Endothelial cell of umbilical vein (primary cell): Measurements from ENCODE around the gene ARF5. TPM values are rescaled to one million over a fixed set of nuclear protein-coding genes. Genes with fewer than 3 reads are reported as not detected.

Experiments used
- BruUV-seq: library from RNA; stranded (reverse); fragments of 400-500 nt; replicated peaks from 2 replicates; lab custom pipeline; 2021; lab: Mats Ljungman, UMichigan
- CTCF ChIA-PET: fragments of 300-600, 350-600 bp; sonication (Branson Sonifier 250); formaldehyde crosslinking; loops from one replicate; lab custom pipeline; 2021; ENCODE audit warnings: antibody characterized with exemption, inconsistent platforms; lab: Charles Lee
- POLR2A ChIA-PET: fragments of 300-600, 350-600 bp; sonication (Branson Sonifier 250); formaldehyde crosslinking; loops from one replicate; lab custom pipeline; 2021; ENCODE audit warnings: antibody characterized with exemption, inconsistent platforms; lab: Charles Lee
- DNase-seq: peaks from one replicate; pipeline ENCODE4 v3.0.0-alpha.2; 2011; ENCODE audit warnings: low read depth, low spot score
- FAIRE-seq: peaks from 2 replicates; lab custom pipeline; 2011; peaks lifted over from hg19 to GRCh38; lab: Jason Lieb, UNC
- H2AFZ ChIP-seq: 2 replicates; pipeline ENCODE4 v1.6.0; 2012; ENCODE audit warnings: low read depth, low read length, control low read depth, inconsistent platforms
- H3K27ac ChIP-seq: 2 replicates; pipeline ENCODE4 v1.5.1; 2011; ENCODE audit warnings: low read depth, mild to moderate bottlenecking, control low read depth, low read length, moderate library complexity; ENCODE audit not compliant: insufficient read depth
- H3K27me3 ChIP-seq, 2 experiments: 2 replicates each; pipeline versions ENCODE4 v1.6.0 to v1.6.1; 2011; ENCODE audit warnings: low read length in 2 of 2, mixed read lengths in 1 of 2; ENCODE audit not compliant: control insufficient read depth in 2 of 2, insufficient read depth in 2 of 2
- H3K36me3 ChIP-seq, 2 experiments: 2 replicates in 1 of 2; 3 replicates in 1 of 2; pipeline ENCODE4 v1.5.1; 2011; ENCODE audit warnings: low read length in 2 of 2, mild to moderate bottlenecking in 1 of 2, moderate library complexity in 1 of 2; ENCODE audit not compliant: control insufficient read depth in 2 of 2, insufficient read depth in 2 of 2; ENCODE audit errors: extremely low read depth in 1 of 2
- H3K4me1 ChIP-seq: 3 replicates; pipeline ENCODE4 v1.5.1; 2011; ENCODE audit warnings: mild to moderate bottlenecking, low read length; ENCODE audit not compliant: control insufficient read depth, insufficient read depth; ENCODE audit errors: extremely low read depth
- H3K4me2 ChIP-seq: 2 replicates; pipeline ENCODE4 v1.6.1; 2011; ENCODE audit warnings: low read length, control low read depth, mixed read lengths; ENCODE audit not compliant: insufficient read depth
- H3K4me3 ChIP-seq, 3 experiments: fragments of 200-600 bp in 1 of 3; sonication (generic), shearing (Covaris generic) in 1 of 3; replicated peaks in 1 of 3; 2 replicates each; pipeline ENCODE4 v1.5.1; 2011 to 2016; ENCODE audit warnings: control low read depth in 3 of 3, low read length in 3 of 3, mild to moderate bottlenecking in 2 of 3, inconsistent platforms in 1 of 3, low read depth in 1 of 3, moderate library complexity in 1 of 3; ENCODE audit not compliant: insufficient read depth in 1 of 3
- H3K79me2 ChIP-seq: 2 replicates; pipeline ENCODE4 v1.6.0; 2012; ENCODE audit warnings: low read length, inconsistent platforms; ENCODE audit not compliant: control insufficient read depth, insufficient read depth
- H3K9ac ChIP-seq: replicated peaks from 2 replicates; pipeline ENCODE3; 2011; ENCODE audit warnings: low read length, control low read depth; ENCODE audit not compliant: insufficient read depth; ENCODE audit errors: extremely low read depth
- H3K9me1 ChIP-seq: replicated peaks from 3 replicates; pipeline ENCODE4 v1.6.0; 2011; ENCODE audit warnings: mild to moderate bottlenecking, low read length; ENCODE audit not compliant: control insufficient read depth, insufficient read depth; ENCODE audit errors: extremely low read depth
- H3K9me3 ChIP-seq: replicated peaks from 2 replicates; pipeline ENCODE4 v1.5.1; 2012; ENCODE audit warnings: low read length, inconsistent platforms; ENCODE audit not compliant: control insufficient read depth, insufficient read depth
- H4K20me1 ChIP-seq: replicated peaks from 2 replicates; pipeline ENCODE3; 2011; ENCODE audit warnings: mild to moderate bottlenecking, low read length; ENCODE audit not compliant: control insufficient read depth, insufficient read depth; ENCODE audit errors: extremely low read depth
- CTCF ChIP-seq, 2 donors: IDR thresholded peaks; 1 replicate in 1 of 2; 2 replicates in 1 of 2; pipeline ENCODE4 v1.5.1; 2011; ENCODE audit warnings: low read length in 2 of 2, mild to moderate bottlenecking in 2 of 2, moderate library complexity in 2 of 2, control low read depth in 1 of 2, inconsistent platforms in 1 of 2, low read depth in 1 of 2; ENCODE audit not compliant: insufficient read depth in 1 of 2; ENCODE audit errors: extremely low read depth in 1 of 2
- EZH2 ChIP-seq: IDR thresholded peaks from 2 replicates; pipeline ENCODE4 v1.6.1; 2012; ENCODE audit warnings: borderline replicate concordance, low read depth, mild to moderate bottlenecking, moderate library complexity, low read length, inconsistent platforms; ENCODE audit not compliant: severe bottlenecking
- FOS ChIP-seq: IDR thresholded peaks from 2 replicates; pipeline ENCODE4 v1.6.1; 2011; ENCODE audit warnings: mild to moderate bottlenecking, low read length, moderate library complexity, borderline replicate concordance; ENCODE audit not compliant: insufficient read depth
- GATA2 ChIP-seq: IDR thresholded peaks from 2 replicates; pipeline ENCODE4 v1.7.0; 2011; ENCODE audit warnings: low read depth, mild to moderate bottlenecking, moderate library complexity, mixed read lengths, low read length; ENCODE audit not compliant: insufficient read length, insufficient read depth
- JUN ChIP-seq: IDR thresholded peaks from 2 replicates; pipeline ENCODE4 v1.6.1; 2011; ENCODE audit warnings: borderline replicate concordance, low read depth; ENCODE audit not compliant: insufficient read length, insufficient read depth
- MAX ChIP-seq: IDR thresholded peaks from 2 replicates; pipeline ENCODE4 v1.6.1; 2011; ENCODE audit not compliant: insufficient read depth, insufficient read length
- MYC ChIP-seq: IDR thresholded peaks from one replicate; pipeline ENCODE4 v1.6.1; 2011; ENCODE audit warnings: mild to moderate bottlenecking, low read depth, low read length
- POLR2A ChIP-seq: IDR thresholded peaks from 2 replicates; pipeline ENCODE4 v1.6.1; 2012; ENCODE audit warnings: low read depth, mild to moderate bottlenecking, control low read depth, low read length
- POLR2AphosphoS5 ChIP-seq: IDR thresholded peaks from 2 replicates; pipeline ENCODE4 v1.6.1; 2012; ENCODE audit warnings: low read depth, mild to moderate bottlenecking, control low read depth, low read length, moderate library complexity; ENCODE audit not compliant: insufficient read depth
- dilution Hi-C: fragments of 300-500 bp; cut with MboI; formaldehyde crosslinking; loops from one replicate; pipeline ENCODE4 v1.15.0; 2019; ENCODE audit warnings: low sequenced_read_pairs; ENCODE audit not compliant: extremely low pct_ligation_motif_present
- intact Hi-C: fragments of 100-400 bp; cut with micrococcal nuclease; formaldehyde crosslinking; loops from one replicate; pipeline ENCODE4 v1.10.0; 2022
- polyA plus RNA-seq, 4 experiments: library from polyadenylated mRNA; depleted of rRNA in 3 of 4; stranded (reverse) in 3 of 4; unstranded in 1 of 4; fragments of >200 nt; gene quantifications; 2 replicates each; pipeline versions ENCODE4 v1.2.1 to v1.2.3, GENCODE V29; 2011 to 2012; ENCODE audit warnings: missing spikeins in 1 of 4
- total RNA-seq: library from RNA; stranded (reverse); gene quantifications from 2 replicates; pipeline ENCODE4 v1.2.3, GENCODE V29; 2021

ARF5 gene
- total and polyA plus RNA-seq, 2 donors (not counting 3 experiments of a cell fraction or from before 2014, with no cell fraction given) = 122 to 428 TPM

GRCh38 chr7:127571741-127572505 lies 16.3 kb upstream of the ARF5 start:
- H4K20me1 ChIP-seq = no peaks in the 10 kb centered on the region
- no peaks in the 10 kb centered on the region for H3K9me3 ChIP-seq
- H3K4me1 ChIP-seq = no peaks in the 10 kb centered on the region
- no peak overlapping the region for H3K4me3 ChIP-seq
- intact Hi-C loops (no loop called here), dilution Hi-C loops (no loop called here)
- no peaks in the 10 kb centered on the region for H3K9me1 ChIP-seq
- no peaks in the 10 kb centered on the region for H3K27me3 ChIP-seq
- H3K27ac ChIP-seq = no peak overlapping the region
- POLR2A ChIA-PET = no interaction called here
- no peaks in the 10 kb centered on the region for H3K79me2 ChIP-seq
- CTCF ChIA-PET = no interaction called here
- no peak overlapping the region for H3K9ac ChIP-seq
- DNase-seq (no peak), FAIRE-seq (no peak)
- H3K36me3 ChIP-seq = no peaks in the 10 kb centered on the region
- no peak for TF ChIP-seq MAX
- no peak for TF ChIP-seq CTCF (IDR thresholded peaks at IDR 0.05; ENCODE audit: extremely low read depth in 1 of 2, insufficient read depth in 1 of 2, low read depth in 1 of 2, low read length in 2 of 2)
- TF ChIP-seq EZH2 = no peak
- no peak for TF ChIP-seq POLR2AphosphoS5
- TF ChIP-seq JUN = no peak
- no peak for TF ChIP-seq POLR2A
- no peak for TF ChIP-seq MYC
- TF ChIP-seq FOS = no peak
- TF ChIP-seq GATA2 = no peak
- H3K4me2 ChIP-seq = no peak overlapping the region
- BruUV-seq = no TSS peak
- H2AFZ ChIP-seq = no peak overlapping the region
